Measurements from ENCODE around the gene PECR. TPM values are rescaled to one million over a fixed set of nuclear protein-coding genes. Genes with fewer than 3 reads are reported as not detected.

PECR gene
- total and polyA plus RNA-seq, 10 of the 15 experiments (the other 5 are each of a cell fraction or from before 2014, with no cell fraction given): 7.6 to 37.4 (median 25.7) TPM

DNA sequence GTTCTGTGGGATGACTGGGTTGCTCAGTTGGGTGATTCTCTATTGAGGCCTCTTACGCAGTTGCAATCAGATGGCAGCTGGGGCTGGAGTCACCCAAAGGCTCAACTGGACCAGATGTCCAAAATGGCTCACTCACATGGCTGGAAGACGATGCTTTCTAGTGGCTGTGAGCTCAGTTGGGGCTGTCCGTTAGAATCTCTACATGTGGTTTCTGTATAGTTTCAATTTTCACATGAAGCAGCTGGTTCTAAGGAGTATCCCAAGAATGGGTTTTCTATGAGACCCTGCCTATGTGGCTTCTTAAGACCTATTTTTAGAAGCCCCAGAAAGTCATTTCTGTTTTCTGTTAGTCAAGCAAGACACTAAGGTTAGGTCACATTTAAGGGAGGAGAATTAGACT is 32.0 kb upstream of the PECR start (continued):
- TF ChIP-seq, protein P1, sequence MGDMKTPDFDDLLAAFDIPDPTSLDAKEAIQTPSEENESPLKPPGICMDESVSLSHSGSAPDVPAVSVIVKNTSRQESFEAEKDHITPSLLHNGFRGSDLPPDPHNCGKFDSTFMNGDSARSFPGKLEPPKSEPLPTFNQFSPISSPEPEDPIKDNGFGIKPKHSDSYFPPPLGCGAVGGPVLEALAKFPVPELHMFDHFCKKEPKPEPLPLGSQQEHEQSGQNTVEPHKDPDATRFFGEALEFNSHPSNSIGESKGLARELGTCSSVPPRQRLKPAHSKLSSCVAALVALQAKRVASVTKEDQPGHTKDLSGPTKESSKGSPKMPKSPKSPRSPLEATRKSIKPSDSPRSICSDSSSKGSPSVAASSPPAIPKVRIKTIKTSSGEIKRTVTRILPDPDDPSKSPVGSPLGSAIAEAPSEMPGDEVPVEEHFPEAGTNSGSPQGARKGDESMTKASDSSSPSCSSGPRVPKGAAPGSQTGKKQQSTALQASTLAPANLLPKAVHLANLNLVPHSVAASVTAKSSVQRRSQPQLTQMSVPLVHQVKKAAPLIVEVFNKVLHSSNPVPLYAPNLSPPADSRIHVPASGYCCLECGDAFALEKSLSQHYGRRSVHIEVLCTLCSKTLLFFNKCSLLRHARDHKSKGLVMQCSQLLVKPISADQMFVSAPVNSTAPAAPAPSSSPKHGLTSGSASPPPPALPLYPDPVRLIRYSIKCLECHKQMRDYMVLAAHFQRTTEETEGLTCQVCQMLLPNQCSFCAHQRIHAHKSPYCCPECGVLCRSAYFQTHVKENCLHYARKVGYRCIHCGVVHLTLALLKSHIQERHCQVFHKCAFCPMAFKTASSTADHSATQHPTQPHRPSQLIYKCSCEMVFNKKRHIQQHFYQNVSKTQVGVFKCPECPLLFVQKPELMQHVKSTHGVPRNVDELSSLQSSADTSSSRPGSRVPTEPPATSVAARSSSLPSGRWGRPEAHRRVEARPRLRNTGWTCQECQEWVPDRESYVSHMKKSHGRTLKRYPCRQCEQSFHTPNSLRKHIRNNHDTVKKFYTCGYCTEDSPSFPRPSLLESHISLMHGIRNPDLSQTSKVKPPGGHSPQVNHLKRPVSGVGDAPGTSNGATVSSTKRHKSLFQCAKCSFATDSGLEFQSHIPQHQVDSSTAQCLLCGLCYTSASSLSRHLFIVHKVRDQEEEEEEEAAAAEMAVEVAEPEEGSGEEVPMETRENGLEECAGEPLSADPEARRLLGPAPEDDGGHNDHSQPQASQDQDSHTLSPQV (IDR thresholded peaks at IDR 0.05): no peak
- TF ChIP-seq ATF7 (IDR thresholded peaks at IDR 0.05; ENCODE audit: low read depth) (peak; percentile 76), NR2F1 (conservative IDR thresholded peaks at IDR 0.05) (peak; percentile 32; the same call in 1 of the 2 replicates), TCF12 (IDR thresholded peaks at IDR 0.05; ENCODE audit: low read depth, low read length) (peak; percentile 97), RUNX3 (IDR thresholded peaks at IDR 0.05; ENCODE audit: low read length) (peak; percentile 95), TBL1XR1 (IDR thresholded peaks at IDR 0.05; ENCODE audit: low read depth, low read length) (peak; percentile 91; the same call in 1 of the 2 replicates), FOXK2 (IDR thresholded peaks at IDR 0.05) (no peak), BHLHE40 (IDR thresholded peaks at IDR 0.05; ENCODE audit: borderline replicate concordance in 1 of 2, low read depth in 2 of 2, low read length in 1 of 2) (peak in 1 of 2 experiments; percentile 36; a peak in 1 of 4 replicates), GABPA (IDR thresholded peaks at IDR 0.05; ENCODE audit: low read depth) (0 out of 2 replicates have a peak, but pooled peaks have one; percentile 41), SIN3A (IDR thresholded peaks at IDR 0.05; ENCODE audit: low read depth, low read length) (no peak), FOXM1 (IDR thresholded peaks at IDR 0.05; ENCODE audit: low read depth, low read length) (peak; percentile 93), FOS (IDR thresholded peaks at IDR 0.05; ENCODE audit: borderline replicate concordance, extremely low read depth, insufficient read length) (no peak), CBX5 (IDR thresholded peaks at IDR 0.05; ENCODE audit: low read depth) (peak; percentile 65; the same call in 1 of the 2 replicates), CREM (IDR thresholded peaks at IDR 0.05; ENCODE audit: low read depth) (peak; percentile 46), RAD21 (IDR thresholded peaks at IDR 0.05; ENCODE audit: insufficient read depth, low read depth, low read length) (no peak; the same call in 1 of the 2 replicates), IRF4 (IDR thresholded peaks at IDR 0.05; ENCODE audit: low read depth, low read length) (peak; percentile 64; the same call in 1 of the 2 replicates), CBFB (IDR thresholded peaks at IDR 0.05; ENCODE audit: low read depth) (peak; percentile 60; the same call in 1 of the 2 replicates), MEF2B (IDR thresholded peaks at IDR 0.05; ENCODE audit: partially characterized antibody, poor library complexity, severe bottlenecking) (peak; percentile 87), TAF1 (IDR thresholded peaks at IDR 0.05; ENCODE audit: borderline replicate concordance, low read depth, low read length) (peak; percentile 4; the same call in 1 of the 2 replicates), MEF2A (IDR thresholded peaks at IDR 0.05; ENCODE audit: insufficient read depth, low read depth, low read length) (peak; percentile 97), JUND (IDR thresholded peaks at IDR 0.05; ENCODE audit: low read depth, low read length) (0 out of 2 replicates have a peak, but pooled peaks have one; percentile 33), IKZF2 (IDR thresholded peaks at IDR 0.05) (peak; percentile 47 to 61; a peak in 2 of 4 replicates)
- TF ChIP-seq, protein P2, sequence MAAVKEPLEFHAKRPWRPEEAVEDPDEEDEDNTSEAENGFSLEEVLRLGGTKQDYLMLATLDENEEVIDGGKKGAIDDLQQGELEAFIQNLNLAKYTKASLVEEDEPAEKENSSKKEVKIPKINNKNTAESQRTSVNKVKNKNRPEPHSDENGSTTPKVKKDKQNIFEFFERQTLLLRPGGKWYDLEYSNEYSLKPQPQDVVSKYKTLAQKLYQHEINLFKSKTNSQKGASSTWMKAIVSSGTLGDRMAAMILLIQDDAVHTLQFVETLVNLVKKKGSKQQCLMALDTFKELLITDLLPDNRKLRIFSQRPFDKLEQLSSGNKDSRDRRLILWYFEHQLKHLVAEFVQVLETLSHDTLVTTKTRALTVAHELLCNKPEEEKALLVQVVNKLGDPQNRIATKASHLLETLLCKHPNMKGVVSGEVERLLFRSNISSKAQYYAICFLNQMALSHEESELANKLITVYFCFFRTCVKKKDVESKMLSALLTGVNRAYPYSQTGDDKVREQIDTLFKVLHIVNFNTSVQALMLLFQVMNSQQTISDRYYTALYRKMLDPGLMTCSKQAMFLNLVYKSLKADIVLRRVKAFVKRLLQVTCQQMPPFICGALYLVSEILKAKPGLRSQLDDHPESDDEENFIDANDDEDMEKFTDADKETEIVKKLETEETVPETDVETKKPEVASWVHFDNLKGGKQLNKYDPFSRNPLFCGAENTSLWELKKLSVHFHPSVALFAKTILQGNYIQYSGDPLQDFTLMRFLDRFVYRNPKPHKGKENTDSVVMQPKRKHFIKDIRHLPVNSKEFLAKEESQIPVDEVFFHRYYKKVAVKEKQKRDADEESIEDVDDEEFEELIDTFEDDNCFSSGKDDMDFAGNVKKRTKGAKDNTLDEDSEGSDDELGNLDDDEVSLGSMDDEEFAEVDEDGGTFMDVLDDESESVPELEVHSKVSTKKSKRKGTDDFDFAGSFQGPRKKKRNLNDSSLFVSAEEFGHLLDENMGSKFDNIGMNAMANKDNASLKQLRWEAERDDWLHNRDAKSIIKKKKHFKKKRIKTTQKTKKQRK (IDR thresholded peaks at IDR 0.05; ENCODE audit: low read depth, low read length): no peak
- TF ChIP-seq, protein P3, sequence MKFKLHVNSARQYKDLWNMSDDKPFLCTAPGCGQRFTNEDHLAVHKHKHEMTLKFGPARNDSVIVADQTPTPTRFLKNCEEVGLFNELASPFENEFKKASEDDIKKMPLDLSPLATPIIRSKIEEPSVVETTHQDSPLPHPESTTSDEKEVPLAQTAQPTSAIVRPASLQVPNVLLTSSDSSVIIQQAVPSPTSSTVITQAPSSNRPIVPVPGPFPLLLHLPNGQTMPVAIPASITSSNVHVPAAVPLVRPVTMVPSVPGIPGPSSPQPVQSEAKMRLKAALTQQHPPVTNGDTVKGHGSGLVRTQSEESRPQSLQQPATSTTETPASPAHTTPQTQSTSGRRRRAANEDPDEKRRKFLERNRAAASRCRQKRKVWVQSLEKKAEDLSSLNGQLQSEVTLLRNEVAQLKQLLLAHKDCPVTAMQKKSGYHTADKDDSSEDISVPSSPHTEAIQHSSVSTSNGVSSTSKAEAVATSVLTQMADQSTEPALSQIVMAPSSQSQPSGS (IDR thresholded peaks at IDR 0.05; ENCODE audit: low read length): peak; percentile 90

Data from GM12878 (cell line).